GM18858 (cell line): ENCODE data around the gene MAP6D1.

Experiments
- ATAC-seq: cut with Tn5 transposase; IDR thresholded peaks from one replicate; pipeline ENCODE4 v1.9.1; 2021; ENCODE audit not compliant: unreplicated experiment

MAP6D1 gene

GRCh38 chr3:183825456-183826161, at the start of gene MAP6D1:
Gene MAP6D1 (minus strand): TSS chr3:183825577. CDS start chr3:183825547, 30 bp downstream.
- no peak for ATAC-seq

- ATAC-seq = no peak
These were observed 48.5 kb upstream of the MAP6D1 start for GRCh38 chr3:183873914-183874313.

DNA sequence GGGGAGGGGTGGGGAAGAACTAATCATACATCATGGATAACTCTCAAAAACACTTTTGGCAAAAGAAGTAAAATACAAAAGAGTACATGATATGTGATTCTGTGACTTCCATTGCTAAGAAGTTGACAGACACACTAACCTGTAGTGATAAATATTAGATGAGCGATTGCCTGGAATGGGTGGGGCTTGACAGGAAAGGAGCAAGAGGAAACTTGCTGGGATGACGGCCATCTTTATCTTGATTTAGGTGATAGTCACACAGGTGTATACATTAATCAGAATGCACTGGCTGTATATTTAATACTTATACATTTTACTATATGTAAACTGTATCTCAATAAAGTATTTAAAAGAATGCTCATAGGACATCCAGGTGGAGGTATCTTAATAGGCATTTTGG, 46.2 kb upstream of the MAP6D1 start:
- ATAC-seq = no peak

GRCh38 chr3:183870563-183870962, 45.2 kb upstream of the MAP6D1 start:
- no peak for ATAC-seq

DNA sequence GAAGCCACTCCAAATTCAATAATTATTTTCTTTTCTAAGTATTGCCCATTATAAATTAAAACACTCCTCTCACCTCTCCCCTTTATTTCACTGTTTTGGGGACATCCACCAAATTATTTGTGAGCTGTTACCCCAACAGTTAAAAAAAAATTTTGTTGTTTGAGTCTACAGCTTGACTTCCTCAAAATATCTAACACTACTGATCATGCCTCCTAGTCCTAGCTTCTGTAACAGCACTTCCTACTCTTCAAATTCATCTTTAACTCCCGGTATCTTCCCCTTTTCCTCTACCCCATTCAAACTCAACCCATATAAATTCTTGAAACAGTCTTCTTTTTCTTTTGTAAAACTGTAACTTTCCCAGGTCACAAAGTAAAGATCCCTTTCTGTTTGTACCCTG, 43.4 kb upstream of the MAP6D1 start:
- ATAC-seq = no peak

GRCh38 chr3:183862610-183863009, 37.2 kb upstream of the MAP6D1 start:
- no peak for ATAC-seq

GRCh38 chr3:183857863-183858262, 32.5 kb upstream of the MAP6D1 start:
- ATAC-seq = no peak

DNA sequence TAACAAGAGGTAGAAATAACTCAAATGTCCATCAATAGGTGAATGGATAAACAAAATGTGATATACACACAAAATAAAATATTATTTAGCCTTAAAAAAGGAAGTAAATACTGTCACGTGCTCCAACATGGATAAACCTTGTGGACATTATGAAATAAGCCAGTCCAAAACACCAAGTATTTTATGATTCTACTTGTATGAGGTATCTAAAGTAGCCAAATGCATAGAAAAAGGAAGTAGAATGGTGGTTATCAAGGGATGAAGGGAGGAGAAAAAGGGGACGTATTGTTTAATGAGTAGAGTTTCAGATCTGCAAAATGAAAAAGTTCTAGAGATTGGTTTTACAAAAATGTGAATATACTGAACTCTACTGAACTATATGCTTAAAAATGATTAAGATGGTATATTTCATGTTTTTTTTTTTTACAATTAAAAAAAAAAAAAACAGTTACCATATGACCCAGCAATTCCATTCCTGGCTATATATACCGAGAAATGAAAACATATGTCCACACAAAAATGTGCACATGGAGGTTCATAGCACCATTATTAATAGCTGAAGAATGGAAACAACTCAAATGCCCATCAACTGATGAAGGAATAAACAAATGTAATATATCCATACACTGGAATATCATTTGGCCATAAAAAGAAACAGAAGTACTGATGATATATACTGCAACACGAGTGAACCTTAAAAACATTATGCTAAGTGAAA, 29.1 kb upstream of the MAP6D1 start:
- no peak for ATAC-seq

GRCh38 chr3:183845608-183846288, 20.4 kb upstream of the MAP6D1 start:
- no peak for ATAC-seq

GRCh38 chr3:183845090-183845489, 19.7 kb upstream of the MAP6D1 start:
- no peak for ATAC-seq

DNA sequence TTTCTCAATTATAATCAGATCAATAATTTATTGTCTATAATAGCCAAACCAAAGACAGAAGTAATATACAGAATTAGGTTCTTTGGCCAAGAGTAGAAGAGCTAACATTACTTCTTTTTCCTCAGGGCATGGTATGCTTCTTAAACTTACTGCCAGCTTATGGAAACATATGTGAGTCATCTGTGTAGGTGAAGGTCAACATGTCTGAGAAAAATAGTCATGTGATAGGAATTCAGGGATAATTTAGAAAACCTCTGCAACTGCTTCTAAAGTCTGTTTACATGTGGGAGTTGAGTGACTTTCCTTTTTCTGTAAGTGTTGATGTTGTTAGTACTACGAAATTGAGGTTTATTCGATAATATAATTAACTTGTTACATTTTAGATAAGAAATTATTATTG, 19.2 kb upstream of the MAP6D1 start:
- no peak for ATAC-seq

- no peak for ATAC-seq
These were observed 14.4 kb upstream of the MAP6D1 start for GRCh38 chr3:183839751-183840150.

DNA sequence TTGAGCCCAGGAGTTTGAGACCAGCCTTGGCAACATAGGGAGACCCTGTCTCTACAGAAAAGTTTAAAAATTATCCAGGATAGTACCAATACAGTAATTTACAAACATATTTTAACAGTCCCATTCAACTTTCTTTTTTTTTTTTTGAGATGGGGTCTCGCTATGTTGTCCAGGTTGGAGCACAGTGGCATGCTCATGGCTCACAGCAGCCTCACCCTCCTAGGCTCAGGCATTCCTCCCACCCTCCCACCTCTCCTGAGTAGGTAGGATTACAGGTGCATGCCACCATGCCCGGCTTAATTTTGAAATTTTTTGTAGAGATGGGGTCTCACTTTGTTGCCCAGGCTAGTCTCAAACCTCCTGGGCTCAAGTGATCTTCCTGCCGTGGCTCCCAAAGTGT, 12.5 kb upstream of the MAP6D1 start:
- ATAC-seq = no peak

GRCh38 chr3:183837390-183837789, 12.0 kb upstream of the MAP6D1 start:
- no peak for ATAC-seq

GRCh38 chr3:183833516-183833915, 8.1 kb upstream of the MAP6D1 start:
- ATAC-seq = no peak

- no peak for ATAC-seq
These were observed 4.8 kb upstream of the MAP6D1 start for GRCh38 chr3:183830187-183830586.

DNA sequence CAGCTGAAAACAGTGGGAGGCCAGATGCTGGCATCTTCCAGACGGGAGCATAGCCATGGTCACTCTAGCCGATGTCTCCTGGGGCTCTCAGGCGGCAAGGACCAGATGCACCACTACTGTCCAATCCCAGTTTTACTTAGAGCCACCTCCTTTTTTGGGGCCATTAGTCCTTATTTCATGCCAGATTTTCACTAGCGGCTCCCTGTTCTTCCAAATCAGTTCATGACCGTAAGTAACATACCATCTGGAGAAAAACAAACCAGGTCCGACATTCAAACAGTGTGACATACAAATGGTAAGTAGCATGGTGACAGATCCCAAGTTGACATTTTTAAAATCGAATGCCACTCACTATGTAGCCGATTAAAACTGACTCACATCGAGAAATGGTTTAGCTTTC, 4.1 kb upstream of the MAP6D1 start:
- ATAC-seq = no peak

DNA sequence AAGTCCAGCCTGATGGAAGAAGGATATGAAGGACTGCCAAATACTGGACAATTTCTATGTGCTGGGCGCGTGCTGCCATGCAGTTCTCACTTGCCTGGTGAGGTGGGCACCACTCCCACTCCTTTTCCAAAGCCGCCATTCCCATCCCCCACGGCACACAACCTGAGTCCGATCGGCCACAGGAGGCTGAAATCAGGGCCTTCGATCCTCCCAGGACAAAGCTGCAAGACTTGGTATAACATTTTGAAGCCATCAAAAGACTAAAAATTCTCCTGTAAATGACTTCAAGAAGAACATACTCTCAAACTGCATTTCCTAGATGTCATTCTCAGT, 3.1 kb upstream of the MAP6D1 start:
- no peak for ATAC-seq

DNA sequence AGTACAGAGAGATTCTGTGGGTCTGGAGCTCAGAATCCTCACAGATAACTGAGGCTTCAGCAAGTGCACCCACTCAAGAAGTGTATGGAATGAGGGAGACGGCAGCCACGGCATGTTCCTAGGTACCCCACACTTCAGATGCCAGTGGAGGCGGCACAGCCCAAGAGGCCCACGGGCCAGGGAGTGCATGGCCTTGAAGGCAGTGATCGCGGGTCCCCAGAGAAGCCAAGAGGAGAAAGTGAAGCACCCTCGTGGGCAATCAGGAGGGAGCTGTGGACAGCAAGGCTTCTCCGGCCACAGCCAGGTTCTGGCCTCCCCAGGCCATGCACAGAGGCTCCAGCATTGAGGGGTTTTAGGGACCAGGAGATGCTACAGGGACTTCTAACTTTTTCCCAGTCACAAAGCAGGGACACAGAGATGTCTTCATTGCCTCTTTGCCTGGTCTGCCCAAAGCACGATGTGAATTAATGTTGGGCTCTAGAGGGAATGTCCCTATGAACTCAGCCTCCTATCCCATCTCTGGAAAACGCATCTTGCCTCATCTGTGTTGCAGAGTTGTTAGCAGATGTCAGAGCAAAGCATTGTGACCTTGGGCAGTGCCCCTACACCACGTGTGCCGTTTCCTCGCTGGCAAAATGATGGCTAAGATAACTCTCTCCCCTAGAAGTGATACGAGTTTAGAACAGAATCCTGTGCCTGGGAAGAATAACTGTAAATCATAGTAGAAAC, 2.6 kb upstream of the MAP6D1 start:
- no peak for ATAC-seq

DNA sequence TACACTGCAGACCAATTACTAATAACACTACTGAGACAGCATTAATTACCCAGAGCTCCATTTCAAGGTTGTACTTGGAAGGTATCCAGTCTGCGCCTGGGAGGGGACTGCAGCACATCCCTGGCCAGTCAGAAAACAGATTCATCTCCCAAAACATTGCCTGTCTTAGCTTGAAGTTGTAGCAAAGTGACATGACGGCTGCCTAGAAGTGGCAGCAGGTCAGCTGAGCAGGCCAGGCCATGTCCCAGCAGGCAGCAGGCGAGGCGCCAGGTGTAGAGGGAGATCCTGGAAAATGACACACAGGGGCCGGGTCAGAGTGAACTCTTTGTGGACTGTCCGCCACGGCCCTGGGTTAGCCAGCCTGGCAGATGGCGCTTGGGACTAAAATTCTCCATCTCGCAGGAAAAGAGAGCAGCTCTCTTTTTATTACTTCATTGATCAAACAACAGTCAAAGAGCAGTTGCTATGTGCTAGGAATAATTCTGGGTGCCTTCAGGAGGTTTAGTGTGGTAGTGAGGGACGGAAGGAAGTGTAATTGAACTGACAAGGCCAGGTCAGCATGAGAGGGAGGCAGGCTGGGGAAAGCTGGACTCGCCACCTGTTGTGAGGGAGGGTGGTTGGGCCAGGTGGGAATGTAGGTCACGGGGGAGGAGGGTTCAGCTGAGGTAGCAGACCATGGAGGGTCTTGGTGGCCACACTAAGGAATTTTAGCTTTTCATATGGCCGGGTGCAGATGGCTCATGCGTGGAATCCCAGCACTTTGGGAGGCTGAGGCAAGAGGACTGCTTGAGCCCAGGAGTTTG, 1.3 kb upstream of the MAP6D1 start:
- ATAC-seq = no peak
